ENCODE measurements around the gene CHCHD3. TPM values are rescaled to one million over a fixed set of nuclear protein-coding genes. Genes with fewer than 3 reads are reported as not detected.

Gene CHCHD3
- total RNA-seq (2014; rRNA removed; shearing (Covaris generic); ENCODE audit: low replicate concordance) = 83.5 and 146 TPM in 2 replicates

DNA sequence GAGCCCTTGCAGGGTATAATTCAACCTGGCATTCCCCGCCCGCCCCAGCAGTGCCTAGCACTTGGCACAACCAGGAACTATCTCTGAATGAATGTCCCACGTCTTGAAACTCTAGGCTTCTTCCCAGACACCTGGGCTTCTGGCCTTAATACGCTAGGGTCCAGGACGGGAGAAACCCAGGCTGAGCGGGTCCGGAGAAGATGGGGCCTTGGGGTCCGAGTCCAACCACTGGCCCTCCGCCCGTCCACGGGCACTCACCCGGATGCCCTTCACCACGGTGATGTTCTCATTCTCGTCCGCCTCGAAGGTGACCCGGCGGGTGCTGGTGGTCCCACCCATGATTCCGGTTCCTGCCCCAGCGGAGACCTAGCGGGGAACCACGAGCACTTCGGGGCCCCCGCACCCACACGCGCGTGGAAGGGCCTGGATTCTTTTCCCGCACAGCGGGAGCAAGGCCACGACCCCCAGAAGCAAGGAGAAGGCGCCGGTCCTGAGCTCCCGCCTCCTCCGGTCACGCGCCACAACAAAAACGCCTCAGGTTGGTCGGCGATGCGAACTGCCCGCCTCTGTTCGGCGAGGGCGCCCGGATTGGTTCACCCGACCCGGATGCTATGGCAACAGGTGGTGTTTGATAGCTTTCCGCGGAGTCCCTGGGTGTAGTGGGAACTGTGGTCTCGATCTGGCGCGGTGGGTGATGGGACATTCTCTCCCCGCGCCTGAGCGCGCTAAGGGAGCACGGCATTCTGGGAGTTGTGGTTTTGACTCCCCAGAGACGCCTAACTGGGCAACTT is at the start of gene CHCHD3:
CHCHD3 (minus strand) TSS at position 492 of the 791 bp plus-strand sequence; CDS start at position 339, 153 bp downstream.
- Histone ChIP-seq H3K4me1 (ENCODE audit: low read length) (peaks cover 21% of the 10 kb centered on the region), H3K79me2 (ENCODE audit: low read length) (peaks cover 51% of the 10 kb centered on the region), H3K4me3 (ENCODE audit: low read length) (peak within 1 kb of the TSS; percentile 83), H4K20me1 (ENCODE audit: insufficient read depth, low read depth, low read length) (peaks cover 27% of the 10 kb centered on the region), H3K4me2 (ENCODE audit: low read depth, low read length, poor library complexity, severe bottlenecking) (peak within 1 kb of the TSS; percentile 78), H2AFZ (ENCODE audit: low read length) (peak within 1 kb of the TSS; percentile 80), H3K27ac (ENCODE audit: low read length) (peak within 1 kb of the TSS; percentile 45; the same call in 1 of the 2 replicates), H3K9me3 (ENCODE audit: low read length) (no peaks in the 10 kb centered on the region), H3K27me3 (ENCODE audit: low read length) (no peaks in the 10 kb centered on the region), H3K36me3 (ENCODE audit: insufficient read depth, low read length) (peaks cover 24% of the 10 kb centered on the region), H3K9me2 (replicated peaks; ENCODE audit: insufficient read depth, low read length) (no peaks in the 10 kb centered on the region), H3K9ac (ENCODE audit: low read length) (peak within 1 kb of the TSS; percentile 82)
- peak; percentile 99 for DNase-seq

DNA sequence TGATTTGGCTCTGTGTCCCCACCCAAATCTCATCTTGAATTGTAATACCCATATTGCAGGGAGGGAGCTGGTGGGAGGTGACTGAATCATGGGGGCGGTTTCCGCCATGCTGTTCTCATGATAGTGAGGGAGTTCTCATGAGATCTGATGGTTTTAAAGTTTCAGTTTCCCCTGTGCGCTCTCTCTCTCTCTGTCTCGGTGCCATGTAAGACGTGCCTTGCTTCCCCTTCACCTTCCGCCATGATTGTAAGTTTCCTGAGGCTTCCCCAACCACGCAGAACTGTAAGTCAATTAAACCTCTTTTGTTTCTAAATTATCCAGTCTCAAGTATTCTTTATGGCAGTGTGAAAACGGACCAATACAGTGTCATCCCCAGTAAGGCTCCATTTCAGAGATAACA is 48.3 kb upstream of the CHCHD3 start:
- no peak overlapping the region for H3K4me2 ChIP-seq (ENCODE audit: low read depth, low read length, poor library complexity, severe bottlenecking)
- no peak overlapping the region for H2AFZ ChIP-seq (ENCODE audit: low read length)
- H3K27me3 ChIP-seq (ENCODE audit: low read length) = no peaks in the 10 kb centered on the region
- no peaks in the 10 kb centered on the region for H3K9me2 ChIP-seq (replicated peaks; ENCODE audit: insufficient read depth, low read length)
- H3K27ac ChIP-seq (ENCODE audit: low read length) = no peak overlapping the region
- H3K9me3 ChIP-seq (ENCODE audit: low read length) = no peaks in the 10 kb centered on the region
- H4K20me1 ChIP-seq (ENCODE audit: insufficient read depth, low read depth, low read length) = no peaks in the 10 kb centered on the region
- DNase-seq = no peak
- H3K9ac ChIP-seq (ENCODE audit: low read length) = no peak overlapping the region
- H3K4me1 ChIP-seq (ENCODE audit: low read length) = no peaks in the 10 kb centered on the region
- no peak overlapping the region for H3K4me3 ChIP-seq (ENCODE audit: low read length)
- no peaks in the 10 kb centered on the region for H3K36me3 ChIP-seq (ENCODE audit: insufficient read depth, low read length)
- no peaks in the 10 kb centered on the region for H3K79me2 ChIP-seq (ENCODE audit: low read length)

DNA sequence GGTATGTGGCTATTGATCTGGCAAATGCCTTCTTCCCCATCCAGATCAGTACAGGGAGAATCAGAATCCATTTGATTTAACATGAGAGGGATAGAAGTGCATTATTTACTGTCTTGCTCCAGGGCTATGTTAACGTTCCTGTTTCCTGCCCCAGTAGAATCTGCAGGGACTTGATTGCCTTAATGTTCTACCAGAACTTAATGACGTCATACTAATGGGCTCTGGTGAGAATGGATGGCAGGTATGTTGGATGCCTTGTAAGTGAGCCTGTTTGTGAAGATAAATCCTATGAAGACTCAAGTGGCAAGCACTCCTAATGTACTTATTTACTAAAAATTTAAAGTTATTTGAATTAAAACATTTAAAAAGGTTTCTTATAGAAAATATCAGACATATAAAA is 44.5 kb upstream of the CHCHD3 start:
- Histone ChIP-seq H2AFZ (ENCODE audit: low read length) (no peak overlapping the region), H3K27me3 (ENCODE audit: low read length) (no peaks in the 10 kb centered on the region), H4K20me1 (ENCODE audit: insufficient read depth, low read depth, low read length) (no peaks in the 10 kb centered on the region), H3K4me1 (ENCODE audit: low read length) (no peaks in the 10 kb centered on the region), H3K9ac (ENCODE audit: low read length) (no peak overlapping the region), H3K27ac (ENCODE audit: low read length) (no peak overlapping the region), H3K4me3 (ENCODE audit: low read length) (no peak overlapping the region), H3K4me2 (ENCODE audit: low read depth, low read length, poor library complexity, severe bottlenecking) (no peak overlapping the region), H3K9me2 (replicated peaks; ENCODE audit: insufficient read depth, low read length) (no peaks in the 10 kb centered on the region), H3K79me2 (ENCODE audit: low read length) (no peaks in the 10 kb centered on the region), H3K9me3 (ENCODE audit: low read length) (no peaks in the 10 kb centered on the region), H3K36me3 (ENCODE audit: insufficient read depth, low read length) (no peaks in the 10 kb centered on the region)
- DNase-seq = no peak

DNA sequence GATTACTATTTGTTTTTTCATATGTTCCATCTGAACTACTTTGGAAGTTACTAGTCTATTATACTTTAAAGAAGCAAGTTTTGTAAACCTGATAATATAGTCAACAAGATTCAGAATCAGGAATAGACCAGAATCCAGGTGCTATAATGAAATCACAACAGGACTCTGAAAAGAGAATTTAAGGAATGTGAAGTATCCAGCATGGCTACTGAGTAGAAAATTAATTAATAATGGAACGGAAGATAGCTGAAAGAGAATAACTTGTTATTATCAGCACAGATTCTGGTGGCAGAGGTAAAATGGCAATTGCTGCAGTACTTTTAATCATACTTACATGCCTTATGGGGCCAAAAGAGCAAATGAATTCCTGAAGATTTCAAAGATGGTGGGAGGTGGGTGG is 43.1 kb upstream of the CHCHD3 start:
- Histone ChIP-seq H3K9ac (ENCODE audit: low read length) (no peak overlapping the region), H3K27ac (ENCODE audit: low read length) (no peak overlapping the region), H3K4me3 (ENCODE audit: low read length) (no peak overlapping the region)

DNA sequence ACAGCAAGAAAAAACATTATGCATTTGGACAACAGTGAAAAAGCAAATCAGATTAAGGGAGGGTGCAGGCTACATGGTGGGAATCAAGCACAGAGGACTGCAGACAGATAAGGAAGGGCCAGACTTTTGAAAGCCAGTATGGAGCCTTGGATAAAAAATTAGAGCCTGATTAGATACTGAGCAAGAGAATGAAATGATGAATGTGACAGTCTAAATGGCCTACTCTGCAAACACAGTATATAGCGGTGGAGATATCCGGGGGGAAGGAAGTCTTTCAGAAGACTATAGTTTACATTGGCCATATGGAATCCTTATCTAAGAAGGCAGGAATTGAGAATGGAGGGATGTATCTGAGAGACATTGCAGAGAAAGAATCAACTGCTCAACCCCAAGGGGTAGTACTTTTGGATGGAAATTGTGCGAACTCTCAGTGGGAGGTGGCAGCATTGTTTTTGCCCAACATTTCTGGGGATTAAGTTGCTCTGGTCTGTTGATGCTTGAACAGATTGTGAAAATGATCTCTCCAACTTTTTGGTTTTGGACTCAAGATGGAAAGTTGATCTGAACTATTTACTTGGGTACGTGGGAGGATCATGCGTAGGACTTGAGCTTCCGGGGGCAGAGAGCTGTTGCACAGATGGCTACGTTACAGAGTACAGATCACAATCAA is 39.4 kb upstream of the CHCHD3 start:
- Histone ChIP-seq H3K4me3 (ENCODE audit: low read length) (no peak overlapping the region), H2AFZ (ENCODE audit: low read length) (no peak overlapping the region), H4K20me1 (ENCODE audit: insufficient read depth, low read depth, low read length) (no peaks in the 10 kb centered on the region), H3K27me3 (ENCODE audit: low read length) (no peaks in the 10 kb centered on the region), H3K4me1 (ENCODE audit: low read length) (no peaks in the 10 kb centered on the region), H3K79me2 (ENCODE audit: low read length) (no peaks in the 10 kb centered on the region), H3K27ac (ENCODE audit: low read length) (no peak overlapping the region), H3K4me2 (ENCODE audit: low read depth, low read length, poor library complexity, severe bottlenecking) (no peak overlapping the region), H3K9ac (ENCODE audit: low read length) (no peak overlapping the region), H3K9me3 (ENCODE audit: low read length) (no peaks in the 10 kb centered on the region), H3K9me2 (replicated peaks; ENCODE audit: insufficient read depth, low read length) (no peaks in the 10 kb centered on the region), H3K36me3 (ENCODE audit: insufficient read depth, low read length) (no peaks in the 10 kb centered on the region)
- DNase-seq = no peak

More for the DNA sequence above, 43.1 kb upstream of the CHCHD3 start:
- no peaks in the 10 kb centered on the region for H4K20me1 ChIP-seq (ENCODE audit: insufficient read depth, low read depth, low read length)
- no peaks in the 10 kb centered on the region for H3K9me3 ChIP-seq (ENCODE audit: low read length)
- H3K79me2 ChIP-seq (ENCODE audit: low read length) = no peaks in the 10 kb centered on the region
- no peaks in the 10 kb centered on the region for H3K36me3 ChIP-seq (ENCODE audit: insufficient read depth, low read length)
- H3K9me2 ChIP-seq (replicated peaks; ENCODE audit: insufficient read depth, low read length) = no peaks in the 10 kb centered on the region
- DNase-seq = no peak
- no peak overlapping the region for H2AFZ ChIP-seq (ENCODE audit: low read length)
- no peaks in the 10 kb centered on the region for H3K27me3 ChIP-seq (ENCODE audit: low read length)
- no peak overlapping the region for H3K4me2 ChIP-seq (ENCODE audit: low read depth, low read length, poor library complexity, severe bottlenecking)
- H3K4me1 ChIP-seq (ENCODE audit: low read length) = no peaks in the 10 kb centered on the region

DNA sequence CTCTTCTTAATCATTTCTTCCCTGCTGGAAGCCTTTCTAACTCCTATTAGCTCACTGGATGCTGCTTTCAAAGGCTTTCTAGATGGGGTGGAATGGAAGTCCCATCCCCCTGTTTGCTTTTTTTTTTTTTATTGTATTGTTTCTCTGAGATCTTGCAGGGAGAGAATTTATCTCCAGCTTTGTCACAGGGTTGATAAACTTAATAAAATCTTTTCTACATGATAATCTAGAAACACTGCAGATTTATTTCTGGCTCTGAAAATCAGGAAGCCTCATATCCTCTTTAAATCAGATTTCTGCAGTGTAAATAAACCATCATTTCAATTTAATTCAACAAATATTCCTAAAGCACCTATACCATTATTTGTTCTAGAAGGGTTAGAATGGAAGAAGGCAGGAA is 37.2 kb upstream of the CHCHD3 start:
- Histone ChIP-seq H3K27ac (ENCODE audit: low read length) (no peak overlapping the region), H3K36me3 (ENCODE audit: insufficient read depth, low read length) (no peaks in the 10 kb centered on the region), H3K4me1 (ENCODE audit: low read length) (no peaks in the 10 kb centered on the region), H3K79me2 (ENCODE audit: low read length) (no peaks in the 10 kb centered on the region), H3K9ac (ENCODE audit: low read length) (no peak overlapping the region), H3K4me3 (ENCODE audit: low read length) (no peak overlapping the region), H3K9me3 (ENCODE audit: low read length) (no peaks in the 10 kb centered on the region), H3K27me3 (ENCODE audit: low read length) (peaks cover 4% of the 10 kb centered on the region; the same call in 1 of the 2 replicates), H2AFZ (ENCODE audit: low read length) (no peak overlapping the region), H3K4me2 (ENCODE audit: low read depth, low read length, poor library complexity, severe bottlenecking) (no peak overlapping the region), H3K9me2 (replicated peaks; ENCODE audit: insufficient read depth, low read length) (no peaks in the 10 kb centered on the region), H4K20me1 (ENCODE audit: insufficient read depth, low read depth, low read length) (no peaks in the 10 kb centered on the region)
- DNase-seq = no peak

DNA sequence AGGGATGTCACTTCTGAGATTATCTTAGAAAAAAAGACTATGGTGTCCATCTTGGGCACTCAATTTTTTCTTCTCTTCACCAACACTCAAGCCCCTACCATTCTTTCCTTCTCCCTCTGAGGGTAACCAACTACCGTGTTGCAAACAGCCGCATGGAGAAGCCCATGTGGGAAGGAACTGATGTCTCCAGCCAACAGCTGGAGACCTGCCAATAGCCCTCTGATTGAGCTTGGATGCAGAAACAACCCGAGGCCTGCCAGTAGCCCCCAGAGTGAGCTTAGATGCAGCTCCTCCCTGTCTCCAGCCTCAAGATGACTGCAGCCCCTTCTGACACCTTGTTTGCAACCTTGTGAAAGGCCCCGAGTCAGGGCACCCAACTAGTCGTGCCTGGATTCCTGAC is 36.4 kb upstream of the CHCHD3 start:
- Histone ChIP-seq H3K4me2 (ENCODE audit: low read depth, low read length, poor library complexity, severe bottlenecking) (no peak overlapping the region), H3K9me3 (ENCODE audit: low read length) (no peaks in the 10 kb centered on the region), H3K27me3 (ENCODE audit: low read length) (peaks cover 4% of the 10 kb centered on the region; the same call in 1 of the 2 replicates), H3K36me3 (ENCODE audit: insufficient read depth, low read length) (no peaks in the 10 kb centered on the region), H3K9ac (ENCODE audit: low read length) (no peak overlapping the region), H3K4me3 (ENCODE audit: low read length) (no peak overlapping the region), H3K79me2 (ENCODE audit: low read length) (no peaks in the 10 kb centered on the region), H3K27ac (ENCODE audit: low read length) (no peak overlapping the region), H2AFZ (ENCODE audit: low read length) (no peak overlapping the region), H4K20me1 (ENCODE audit: insufficient read depth, low read depth, low read length) (no peaks in the 10 kb centered on the region), H3K9me2 (replicated peaks; ENCODE audit: insufficient read depth, low read length) (no peaks in the 10 kb centered on the region), H3K4me1 (ENCODE audit: low read length) (no peaks in the 10 kb centered on the region)
- DNase-seq = no peak

DNA sequence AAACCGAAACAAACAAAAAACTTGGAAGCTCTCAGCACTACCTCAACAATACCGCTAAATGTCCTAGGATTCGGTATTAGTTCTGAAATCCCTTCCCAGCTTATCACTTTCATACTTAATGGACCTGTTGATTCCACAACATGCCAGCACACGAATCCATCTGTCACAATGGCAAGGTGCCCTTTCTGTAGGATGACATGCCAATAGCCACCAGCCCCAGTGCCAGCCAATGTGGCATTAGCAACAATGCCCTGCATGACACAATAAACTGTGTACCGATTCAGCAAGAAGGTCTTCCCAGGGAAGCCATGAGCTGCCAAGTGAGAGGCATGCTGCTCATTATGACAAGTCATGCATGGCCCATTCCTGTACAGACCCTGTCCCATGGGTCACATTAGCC is 35.6 kb upstream of the CHCHD3 start:
- peaks cover 4% of the 10 kb centered on the region; the same call in 1 of the 2 replicates for H3K27me3 ChIP-seq (ENCODE audit: low read length)
- no peak overlapping the region for H3K4me3 ChIP-seq (ENCODE audit: low read length)
- H4K20me1 ChIP-seq (ENCODE audit: insufficient read depth, low read depth, low read length) = no peaks in the 10 kb centered on the region
- no peaks in the 10 kb centered on the region for H3K9me2 ChIP-seq (replicated peaks; ENCODE audit: insufficient read depth, low read length)
- no peaks in the 10 kb centered on the region for H3K9me3 ChIP-seq (ENCODE audit: low read length)
- no peak overlapping the region for H3K9ac ChIP-seq (ENCODE audit: low read length)
- H3K36me3 ChIP-seq (ENCODE audit: insufficient read depth, low read length) = no peaks in the 10 kb centered on the region
- no peak overlapping the region for H2AFZ ChIP-seq (ENCODE audit: low read length)
- H3K27ac ChIP-seq (ENCODE audit: low read length) = no peak overlapping the region
- DNase-seq = no peak
- no peaks in the 10 kb centered on the region for H3K4me1 ChIP-seq (ENCODE audit: low read length)
- no peak overlapping the region for H3K4me2 ChIP-seq (ENCODE audit: low read depth, low read length, poor library complexity, severe bottlenecking)
- no peaks in the 10 kb centered on the region for H3K79me2 ChIP-seq (ENCODE audit: low read length)
